SK-N-SH treated with all-trans-retinoic acid at 6 μM for 48 hours (cell line): ENCODE data around the gene GREM2.

Experiments
- ATAC-seq: fragments of 200-7000 bp; cut with Tn5 transposase; 3 replicates; pipeline ENCODE4 v1.9.1; 2020; ENCODE audit warnings: mild to moderate bottlenecking, moderate library complexity
- BACH2 ChIP-seq: fragments of 250-450 bp; sonication (Bioruptor Pico); IDR thresholded peaks from 2 replicates; pipeline ENCODE4 v1.9.0; 2021; ENCODE audit warnings: mild to moderate bottlenecking, borderline replicate concordance
- CSDC2 ChIP-seq: fragments of 250-450 bp; sonication (Bioruptor Pico); IDR thresholded peaks from 2 replicates; pipeline ENCODE4 v1.5.0; 2020; ENCODE audit warnings: mild to moderate bottlenecking, moderate library complexity
- ESRRG ChIP-seq: fragments of 250-450 bp; sonication (Bioruptor Pico); IDR thresholded peaks from 2 replicates; pipeline ENCODE4 v1.6.1; 2021; ENCODE audit warnings: mild to moderate bottlenecking
- GLIS3 ChIP-seq: fragments of 250-450 bp; sonication (Bioruptor Pico); IDR thresholded peaks from 2 replicates; pipeline ENCODE4 v1.5.0; 2020; ENCODE audit warnings: mild to moderate bottlenecking, moderate library complexity
- ISL1 ChIP-seq: fragments of 250-450 bp; sonication (Bioruptor Pico); IDR thresholded peaks from 2 replicates; pipeline ENCODE4 v2.1.2; 2022; ENCODE audit warnings: mild to moderate bottlenecking, moderate library complexity
- OSR1 ChIP-seq: fragments of 250-450 bp; sonication (Bioruptor Pico); IDR thresholded peaks from 2 replicates; pipeline ENCODE4 v1.8.0; 2022; ENCODE audit warnings: moderate library complexity, mild to moderate bottlenecking, inconsistent platforms
- PPARA ChIP-seq: fragments of 250-450 bp; sonication (Bioruptor Pico); IDR thresholded peaks from 2 replicates; pipeline ENCODE4 v1.5.0; 2020; ENCODE audit warnings: mild to moderate bottlenecking, borderline replicate concordance
- SNAI2 ChIP-seq: fragments of 250-450 bp; sonication (Bioruptor Pico); IDR thresholded peaks from 2 replicates; pipeline ENCODE4 v1.5.0; 2020; ENCODE audit warnings: mild to moderate bottlenecking, moderate library complexity
- TCF4 ChIP-seq: fragments of 250-450 bp; sonication (Bioruptor Pico); IDR thresholded peaks from 2 replicates; pipeline ENCODE4 v1.8.0; 2021; ENCODE audit warnings: mild to moderate bottlenecking, moderate library complexity, borderline replicate concordance
- TOX ChIP-seq: fragments of 250-450 bp; sonication (Bioruptor Pico); IDR thresholded peaks from 2 replicates; pipeline ENCODE4 v1.8.0; 2021; ENCODE audit warnings: mild to moderate bottlenecking, moderate library complexity, borderline replicate concordance
- ZC3H10 ChIP-seq: fragments of 250-450 bp; sonication (Bioruptor Pico); IDR thresholded peaks from 2 replicates; pipeline ENCODE4 v1.5.1; 2021; ENCODE audit warnings: mild to moderate bottlenecking, moderate library complexity
- ZFP3 ChIP-seq: fragments of 250-450 bp; sonication (Bioruptor Pico); IDR thresholded peaks from 2 replicates; pipeline ENCODE4 v1.5.0; 2020; ENCODE audit warnings: mild to moderate bottlenecking, moderate library complexity
- ZFP30 ChIP-seq: fragments of 450-650 bp; formaldehyde crosslinking; IDR thresholded peaks from 2 replicates; pipeline ENCODE4 v1.5.0; 2022; ENCODE audit warnings: mild to moderate bottlenecking, moderate library complexity
- ZNF8 ChIP-seq: fragments of 450-650 bp; formaldehyde crosslinking; IDR thresholded peaks from 2 replicates; pipeline ENCODE4 v1.5.0; 2020; ENCODE audit warnings: mild to moderate bottlenecking, moderate library complexity
- TF ChIP-seq, protein P1 (sequence below): fragments of 250-450 bp; sonication (Bioruptor Pico); IDR thresholded peaks from 2 replicates; pipeline ENCODE4 v1.8.0; 2020; ENCODE audit warnings: mild to moderate bottlenecking, moderate library complexity, borderline replicate concordance
- TF ChIP-seq, protein P2 (sequence below): fragments of 250-450 bp; sonication (Bioruptor Pico); IDR thresholded peaks from 2 replicates; pipeline ENCODE4 v1.5.0; 2020; ENCODE audit warnings: mild to moderate bottlenecking, moderate library complexity

GREM2 gene

GRCh38 chr1:240539769-240540414 lies 72.1 kb downstream of the GREM2 start:
- TF ChIP-seq ZNF8 (CRISPR knock-in tag) (no peak), ZC3H10 (CRISPR knock-in tag) (no peak), ZFP30 (CRISPR knock-in tag) (no peak), OSR1 (no peak), ISL1 (CRISPR knock-in tag) (no peak)
- TF ChIP-seq, protein P1, sequence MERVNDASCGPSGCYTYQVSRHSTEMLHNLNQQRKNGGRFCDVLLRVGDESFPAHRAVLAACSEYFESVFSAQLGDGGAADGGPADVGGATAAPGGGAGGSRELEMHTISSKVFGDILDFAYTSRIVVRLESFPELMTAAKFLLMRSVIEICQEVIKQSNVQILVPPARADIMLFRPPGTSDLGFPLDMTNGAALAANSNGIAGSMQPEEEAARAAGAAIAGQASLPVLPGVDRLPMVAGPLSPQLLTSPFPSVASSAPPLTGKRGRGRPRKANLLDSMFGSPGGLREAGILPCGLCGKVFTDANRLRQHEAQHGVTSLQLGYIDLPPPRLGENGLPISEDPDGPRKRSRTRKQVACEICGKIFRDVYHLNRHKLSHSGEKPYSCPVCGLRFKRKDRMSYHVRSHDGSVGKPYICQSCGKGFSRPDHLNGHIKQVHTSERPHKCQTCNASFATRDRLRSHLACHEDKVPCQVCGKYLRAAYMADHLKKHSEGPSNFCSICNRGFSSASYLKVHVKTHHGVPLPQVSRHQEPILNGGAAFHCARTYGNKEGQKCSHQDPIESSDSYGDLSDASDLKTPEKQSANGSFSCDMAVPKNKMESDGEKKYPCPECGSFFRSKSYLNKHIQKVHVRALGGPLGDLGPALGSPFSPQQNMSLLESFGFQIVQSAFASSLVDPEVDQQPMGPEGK (CRISPR knock-in tag): no peak
- TF ChIP-seq, protein P2, sequence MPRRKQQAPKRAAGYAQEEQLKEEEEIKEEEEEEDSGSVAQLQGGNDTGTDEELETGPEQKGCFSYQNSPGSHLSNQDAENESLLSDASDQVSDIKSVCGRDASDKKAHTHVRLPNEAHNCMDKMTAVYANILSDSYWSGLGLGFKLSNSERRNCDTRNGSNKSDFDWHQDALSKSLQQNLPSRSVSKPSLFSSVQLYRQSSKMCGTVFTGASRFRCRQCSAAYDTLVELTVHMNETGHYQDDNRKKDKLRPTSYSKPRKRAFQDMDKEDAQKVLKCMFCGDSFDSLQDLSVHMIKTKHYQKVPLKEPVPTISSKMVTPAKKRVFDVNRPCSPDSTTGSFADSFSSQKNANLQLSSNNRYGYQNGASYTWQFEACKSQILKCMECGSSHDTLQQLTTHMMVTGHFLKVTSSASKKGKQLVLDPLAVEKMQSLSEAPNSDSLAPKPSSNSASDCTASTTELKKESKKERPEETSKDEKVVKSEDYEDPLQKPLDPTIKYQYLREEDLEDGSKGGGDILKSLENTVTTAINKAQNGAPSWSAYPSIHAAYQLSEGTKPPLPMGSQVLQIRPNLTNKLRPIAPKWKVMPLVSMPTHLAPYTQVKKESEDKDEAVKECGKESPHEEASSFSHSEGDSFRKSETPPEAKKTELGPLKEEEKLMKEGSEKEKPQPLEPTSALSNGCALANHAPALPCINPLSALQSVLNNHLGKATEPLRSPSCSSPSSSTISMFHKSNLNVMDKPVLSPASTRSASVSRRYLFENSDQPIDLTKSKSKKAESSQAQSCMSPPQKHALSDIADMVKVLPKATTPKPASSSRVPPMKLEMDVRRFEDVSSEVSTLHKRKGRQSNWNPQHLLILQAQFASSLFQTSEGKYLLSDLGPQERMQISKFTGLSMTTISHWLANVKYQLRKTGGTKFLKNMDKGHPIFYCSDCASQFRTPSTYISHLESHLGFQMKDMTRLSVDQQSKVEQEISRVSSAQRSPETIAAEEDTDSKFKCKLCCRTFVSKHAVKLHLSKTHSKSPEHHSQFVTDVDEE (CRISPR knock-in tag): no peak
- no peak for ATAC-seq

GRCh38 chr1:240538776-240539430 lies 73.1 kb downstream of the GREM2 start:
- TF ChIP-seq, protein P1 (CRISPR knock-in tag): no peak
- TF ChIP-seq BACH2 (CRISPR knock-in tag): no peak
- no peak for TF ChIP-seq OSR1
- no peak for TF ChIP-seq ZFP3
- TF ChIP-seq SNAI2 (CRISPR knock-in tag): no peak
- no peak for TF ChIP-seq TOX (CRISPR knock-in tag)
- TF ChIP-seq ZC3H10 (CRISPR knock-in tag): no peak
- no peak for ATAC-seq

DNA sequence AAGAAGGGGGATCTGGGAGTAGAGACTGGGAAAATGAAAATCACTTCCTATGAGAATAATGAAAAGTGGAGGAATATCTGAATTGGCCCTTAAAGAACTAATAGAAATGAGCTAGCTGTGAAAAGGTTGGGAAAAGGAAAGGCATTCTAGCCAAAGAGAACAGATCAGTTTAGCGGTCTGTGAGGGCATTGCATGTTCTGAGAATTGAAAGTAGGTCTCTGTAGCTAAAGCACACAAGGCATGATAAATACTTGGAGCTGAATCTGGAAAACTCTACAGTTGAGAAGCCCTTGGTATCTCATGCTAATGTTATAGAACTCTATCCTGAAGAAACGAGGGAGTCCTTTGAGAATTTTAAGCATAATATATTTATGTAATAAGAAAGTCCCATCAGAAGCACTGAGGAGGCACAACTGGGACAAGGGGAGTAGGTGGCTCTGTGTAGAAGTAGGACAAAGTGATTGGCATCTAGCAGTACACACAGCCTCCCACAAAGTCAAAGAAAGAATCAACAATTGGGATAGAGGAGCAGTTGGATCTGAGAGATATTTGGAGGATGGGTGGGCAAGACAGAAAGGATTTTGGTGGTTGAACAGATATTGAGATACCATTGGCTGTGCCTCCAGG lies 78.7 kb downstream of the GREM2 start:
- ATAC-seq: no peak
- TF ChIP-seq, protein P1 (CRISPR knock-in tag): no peak
- no peak for TF ChIP-seq TCF4 (CRISPR knock-in tag)
- TF ChIP-seq, protein P2 (CRISPR knock-in tag): no peak
- no peak for TF ChIP-seq ZFP3
- no peak for TF ChIP-seq BACH2 (CRISPR knock-in tag)
- no peak for TF ChIP-seq ESRRG (CRISPR knock-in tag)
- no peak for TF ChIP-seq CSDC2 (CRISPR knock-in tag)
- TF ChIP-seq PPARA (CRISPR knock-in tag): no peak
- no peak for TF ChIP-seq SNAI2 (CRISPR knock-in tag)
- TF ChIP-seq ZFP30 (CRISPR knock-in tag): no peak
- no peak for TF ChIP-seq GLIS3 (CRISPR knock-in tag)
- TF ChIP-seq ZC3H10 (CRISPR knock-in tag): no peak
- TF ChIP-seq, all 23 proteins: peak for 0
